Lower lobe of right lung (tissue), 2 donors: ENCODE results near the gene CD93. TPM values are rescaled to one million over a fixed set of nuclear protein-coding genes. Genes with fewer than 3 reads are reported as not detected.

Experiments used
- ATAC-seq, 2 donors: fragments of 200-7000 bp; cut with Tn5 transposase; one replicate each; pipeline ENCODE4 v1.9.1; 2020 to 2022; ENCODE audit warnings: mild to moderate bottlenecking in 2 of 2, moderate library complexity in 2 of 2
- DNase-seq: peaks from one replicate; pipeline ENCODE4 v3.0.0-alpha.2; 2020
- H3K27ac ChIP-seq: fragments of 200-600 bp; one replicate; pipeline ENCODE4 v1.8.0; 2022
- H3K27me3 ChIP-seq: fragments of 200-600 bp; one replicate; pipeline ENCODE4 v1.8.0; 2022; ENCODE audit warnings: low read depth
- H3K36me3 ChIP-seq: fragments of 200-600 bp; one replicate; pipeline ENCODE4 v1.8.0; 2022; ENCODE audit warnings: mild to moderate bottlenecking
- H3K4me1 ChIP-seq: fragments of 200-600 bp; one replicate; pipeline ENCODE4 v1.8.0; 2022
- H3K4me3 ChIP-seq: fragments of 200-600 bp; one replicate; pipeline ENCODE4 v1.8.0; 2022; ENCODE audit warnings: mild to moderate bottlenecking
- H3K9me3 ChIP-seq: fragments of 200-600 bp; one replicate; pipeline ENCODE4 v1.8.0; 2022
- intact Hi-C: fragments of 100-400 bp; cut with DNase I; formaldehyde crosslinking; loops from one replicate; pipeline ENCODE4 v1.11.0; 2022
- total RNA-seq: library from RNA; stranded (reverse); fragmentation: NEBNext Ultra II Directional; extraction: Animal tissue kit (Norgen Biotek cat#: 25700); gene quantifications from one replicate; pipeline ENCODE4 v1.2.1, GENCODE V29; 2021
- TF ChIP-seq, protein P1 (sequence below): fragments of 200-600 bp; IDR thresholded peaks from one replicate; pipeline ENCODE4 v1.8.0; 2022; ENCODE audit warnings: antibody characterized with exemption, mild to moderate bottlenecking
- donor health status: DM: no; HTN: yes; CAD: no; lungs with severe emphysema.

Gene CD93
- total RNA-seq, 1 donor from 2014 or later: 99.7 TPM

DNA sequence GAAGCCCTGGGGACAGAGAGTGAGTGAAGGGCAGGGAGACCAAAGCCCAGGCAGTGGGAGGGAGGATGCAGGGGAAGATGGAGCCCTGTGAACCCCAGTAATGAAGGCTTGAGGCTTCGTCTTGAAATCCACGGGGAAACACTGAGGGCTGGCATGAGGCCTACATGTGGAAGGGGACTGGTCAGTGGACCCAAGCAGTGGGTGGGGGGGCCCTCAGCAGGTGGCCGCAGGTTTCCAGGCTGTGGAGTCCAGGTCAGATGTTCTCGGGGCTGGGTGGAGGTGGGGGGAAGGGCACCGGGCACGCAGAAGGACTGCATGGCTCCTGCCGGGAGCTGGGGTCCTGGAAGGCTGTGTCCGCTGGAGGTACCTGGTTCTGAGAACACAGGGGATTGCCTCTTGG lies 2.7 kb upstream of the CD93 start:
- no peak for DNase-seq
- H3K27me3 ChIP-seq: peaks cover 2% of the 10 kb centered on the region
- intact Hi-C loops: no loop called here
- TF ChIP-seq, protein P1, sequence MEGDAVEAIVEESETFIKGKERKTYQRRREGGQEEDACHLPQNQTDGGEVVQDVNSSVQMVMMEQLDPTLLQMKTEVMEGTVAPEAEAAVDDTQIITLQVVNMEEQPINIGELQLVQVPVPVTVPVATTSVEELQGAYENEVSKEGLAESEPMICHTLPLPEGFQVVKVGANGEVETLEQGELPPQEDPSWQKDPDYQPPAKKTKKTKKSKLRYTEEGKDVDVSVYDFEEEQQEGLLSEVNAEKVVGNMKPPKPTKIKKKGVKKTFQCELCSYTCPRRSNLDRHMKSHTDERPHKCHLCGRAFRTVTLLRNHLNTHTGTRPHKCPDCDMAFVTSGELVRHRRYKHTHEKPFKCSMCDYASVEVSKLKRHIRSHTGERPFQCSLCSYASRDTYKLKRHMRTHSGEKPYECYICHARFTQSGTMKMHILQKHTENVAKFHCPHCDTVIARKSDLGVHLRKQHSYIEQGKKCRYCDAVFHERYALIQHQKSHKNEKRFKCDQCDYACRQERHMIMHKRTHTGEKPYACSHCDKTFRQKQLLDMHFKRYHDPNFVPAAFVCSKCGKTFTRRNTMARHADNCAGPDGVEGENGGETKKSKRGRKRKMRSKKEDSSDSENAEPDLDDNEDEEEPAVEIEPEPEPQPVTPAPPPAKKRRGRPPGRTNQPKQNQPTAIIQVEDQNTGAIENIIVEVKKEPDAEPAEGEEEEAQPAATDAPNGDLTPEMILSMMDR: no peak
- H3K27ac ChIP-seq: no peak overlapping the region
- no peak for ATAC-seq
- H3K4me1 ChIP-seq: peaks cover 35% of the 10 kb centered on the region
- H3K36me3 ChIP-seq: no peaks in the 10 kb centered on the region
- H3K4me3 ChIP-seq: no peak overlapping the region
- H3K9me3 ChIP-seq: no peaks in the 10 kb centered on the region

DNA sequence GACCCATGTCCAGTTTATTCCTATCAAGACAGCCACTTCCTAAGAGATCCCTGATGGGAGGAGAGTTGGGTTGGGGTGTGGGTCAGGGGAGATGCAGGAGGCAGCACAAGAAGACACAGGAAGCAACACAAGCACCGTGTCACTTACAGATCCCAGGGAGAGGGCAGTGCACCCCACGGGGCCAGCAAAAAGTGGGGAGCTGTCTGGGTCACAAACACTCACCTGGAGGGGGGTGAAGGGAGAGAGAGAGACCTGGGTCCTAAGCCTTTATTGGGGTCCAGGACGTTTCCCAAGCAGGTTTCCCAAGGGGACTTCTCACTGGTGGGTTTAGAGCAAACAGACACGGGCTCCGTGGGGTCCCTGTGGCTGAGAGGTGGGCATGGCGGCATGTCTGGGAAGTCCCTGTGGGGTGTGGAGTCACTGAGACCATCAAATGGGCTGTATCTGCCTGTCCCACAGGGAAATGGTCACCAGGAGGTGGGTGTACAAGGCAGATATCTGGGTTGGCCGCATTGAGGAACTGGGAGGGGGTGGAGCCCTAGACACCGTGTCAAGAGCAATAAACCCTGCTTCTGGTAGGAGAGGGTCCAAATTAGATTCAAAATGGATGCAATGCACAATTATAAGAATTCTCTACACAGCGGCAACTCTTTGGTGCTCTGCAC lies 1.6 kb upstream of the CD93 start:
- TF ChIP-seq, protein P1: no peak
- peaks cover 44% of the 10 kb centered on the region for H3K4me1 ChIP-seq
- intact Hi-C loops: no loop called here
- no peaks in the 10 kb centered on the region for H3K27me3 ChIP-seq
- H3K4me3 ChIP-seq: no peak overlapping the region
- peak; percentile 61 for DNase-seq
- H3K36me3 ChIP-seq: no peaks in the 10 kb centered on the region
- peak in 1 of 2 donors; percentile 40 for ATAC-seq
- H3K9me3 ChIP-seq: no peaks in the 10 kb centered on the region
- peak overlapping the region; percentile 93 for H3K27ac ChIP-seq

DNA sequence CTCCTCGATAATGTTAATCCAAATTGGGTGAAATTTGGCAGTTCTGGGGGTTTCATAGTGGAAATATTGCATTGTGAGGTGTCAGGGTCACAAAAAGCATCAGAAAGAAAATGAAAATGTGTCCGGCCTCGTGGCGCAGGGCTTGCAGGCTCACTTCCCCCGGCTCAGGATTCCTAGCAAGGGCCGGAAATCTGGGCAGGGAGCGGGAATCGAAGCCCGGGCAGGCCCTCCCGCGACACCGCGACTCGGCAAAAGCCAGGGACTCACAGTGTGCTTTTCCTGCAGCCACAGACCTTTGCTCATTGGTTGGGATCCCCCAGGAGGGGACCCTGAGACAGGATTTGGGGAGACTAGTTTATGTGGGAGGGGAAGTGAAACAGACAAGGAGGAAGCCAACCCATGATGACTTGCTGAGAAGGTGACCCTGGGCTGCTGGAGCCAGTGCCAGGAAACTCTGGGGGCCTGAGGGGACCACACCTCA lies 847 bp upstream of the CD93 start:
- no peaks in the 10 kb centered on the region for H3K9me3 ChIP-seq
- no peaks in the 10 kb centered on the region for H3K36me3 ChIP-seq
- no peaks in the 10 kb centered on the region for H3K27me3 ChIP-seq
- peaks cover 52% of the 10 kb centered on the region for H3K4me1 ChIP-seq
- peak overlapping the region; percentile 93 for H3K27ac ChIP-seq
- peak; percentile 65 for DNase-seq
- TF ChIP-seq, protein P1: no peak
- intact Hi-C loops: no loop called here
- peak; percentile 17 to 30 for ATAC-seq
- H3K4me3 ChIP-seq: no peak overlapping the region

DNA sequence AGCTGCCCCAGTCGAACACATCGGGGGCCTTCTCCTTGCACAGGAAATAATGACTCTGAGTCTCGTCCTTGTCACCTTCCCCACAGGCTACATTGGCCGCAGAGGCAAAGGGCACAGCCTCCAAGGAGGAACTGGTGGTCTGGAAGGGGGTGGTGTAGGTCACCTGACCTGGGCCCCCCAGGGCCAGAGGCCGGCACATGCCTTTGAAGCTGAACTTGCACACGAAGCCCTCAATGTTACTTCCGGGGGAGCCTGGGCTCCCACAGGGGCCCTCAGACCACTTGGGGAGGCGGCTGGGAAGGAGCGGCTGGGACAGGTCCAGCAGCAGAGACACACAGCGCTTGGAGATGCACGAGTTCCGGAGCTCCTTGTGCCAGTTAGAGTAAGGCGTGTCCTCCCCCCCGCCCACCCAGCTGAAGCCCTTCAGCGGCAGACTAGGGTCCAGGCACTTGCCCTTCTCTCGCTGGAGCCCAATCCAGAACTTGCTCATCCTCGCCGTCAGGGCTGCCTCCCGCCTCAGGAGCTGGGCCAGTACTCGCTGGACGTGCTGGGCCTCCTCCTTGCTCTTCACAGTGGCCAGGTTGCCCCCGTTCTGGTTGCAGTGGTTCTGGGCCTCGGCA lies 578 bp downstream of the CD93 start:
- no peaks in the 10 kb centered on the region for H3K27me3 ChIP-seq
- ATAC-seq (no peak), DNase-seq (peak; percentile 53)
- no peaks in the 10 kb centered on the region for H3K9me3 ChIP-seq
- H3K27ac ChIP-seq: peak overlapping the region; percentile 93
- peak overlapping the region; percentile 56 for H3K4me3 ChIP-seq
- TF ChIP-seq, protein P1: no peak
- no peaks in the 10 kb centered on the region for H3K36me3 ChIP-seq
- intact Hi-C loops: no loop called here
- peaks cover 58% of the 10 kb centered on the region for H3K4me1 ChIP-seq

DNA sequence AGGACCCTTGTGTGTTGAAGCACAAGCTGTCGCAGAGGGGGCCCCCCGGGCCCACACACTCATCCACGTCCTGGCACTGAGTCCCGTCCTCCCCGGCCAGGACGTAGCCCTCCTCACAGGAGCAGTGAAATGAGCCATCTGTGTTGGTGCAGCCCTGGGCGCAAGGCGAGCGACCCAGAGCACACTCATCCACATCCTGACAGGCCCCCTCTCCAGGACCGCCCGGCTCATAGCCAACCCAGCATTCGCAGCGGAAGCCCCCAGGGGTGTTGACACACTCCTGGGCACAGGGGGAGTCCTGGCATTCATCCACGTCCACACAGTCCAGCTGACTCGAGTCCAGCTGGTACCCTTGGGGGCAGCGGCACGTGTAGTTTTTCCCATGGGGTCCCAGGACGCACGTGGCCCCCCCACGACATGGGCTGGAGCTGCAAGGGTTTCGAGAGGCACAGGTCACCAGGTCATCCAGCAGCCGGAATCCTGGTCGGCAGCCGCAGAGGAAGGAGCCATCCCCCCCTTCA lies 1.2 kb downstream of the CD93 start:
- Histone ChIP-seq H3K27ac (peak overlapping the region; percentile 93), H3K4me3 (peak overlapping the region; percentile 56), H3K9me3 (no peaks in the 10 kb centered on the region), H3K36me3 (no peaks in the 10 kb centered on the region), H3K27me3 (no peaks in the 10 kb centered on the region), H3K4me1 (peaks cover 61% of the 10 kb centered on the region)
- intact Hi-C loops: no loop called here
- DNase-seq (no peak), ATAC-seq (no peak)
- TF ChIP-seq, protein P1: no peak
